H1 (cell line): ENCODE data around the gene MYCBP2. TPM values are rescaled to one million over a fixed set of nuclear protein-coding genes. Genes with fewer than 3 reads are reported as not detected.

Source experiments
- BRCA1 ChIP-seq: IDR thresholded peaks from 2 replicates; pipeline ENCODE4 v1.6.1; 2012; ENCODE audit warnings: low read depth, low read length, improper control_type of control experiment
- CBX5 ChIP-seq: fragments of 300-800, 300-1000 bp; sonication (generic); IDR thresholded peaks from 2 replicates; pipeline ENCODE4 v1.7.1; 2016; ENCODE audit warnings: antibody characterized with exemption, low read length, low read depth
- CBX8 ChIP-seq: fragments of 300-800, 300-1000 bp; sonication (generic); IDR thresholded peaks from 2 replicates; pipeline ENCODE4 v1.7.1; 2016; ENCODE audit warnings: low read depth, low read length, borderline replicate concordance
- CEBPB ChIP-seq: IDR thresholded peaks from 2 replicates; pipeline ENCODE4 v1.6.1; 2012; ENCODE audit warnings: low read depth, low read length
- CHD1 ChIP-seq: IDR thresholded peaks from 2 replicates; pipeline ENCODE4 v1.6.1; 2012; ENCODE audit warnings: low read depth, low read length, improper control_type of control experiment
- CHD2 ChIP-seq: IDR thresholded peaks from 2 replicates; pipeline ENCODE4 v1.6.1; 2012; ENCODE audit warnings: low read length, improper control_type of control experiment
- CREB1 ChIP-seq: IDR thresholded peaks from 2 replicates; pipeline ENCODE4 v1.6.1; 2012; ENCODE audit warnings: inconsistent platforms
- CTBP2 ChIP-seq: IDR thresholded peaks from 2 replicates; pipeline ENCODE4 v1.7.0; 2011; ENCODE audit warnings: borderline replicate concordance, mild to moderate bottlenecking, moderate library complexity, mixed read lengths, low read length; ENCODE audit not compliant: insufficient read depth, insufficient read length
- E2F6 ChIP-seq: IDR thresholded peaks from 2 replicates; pipeline ENCODE4 v1.6.1; 2012; ENCODE audit warnings: inconsistent platforms
- EZH2 ChIP-seq: fragments of 200-600 bp; sonication (generic); IDR thresholded peaks from 2 replicates; pipeline ENCODE4 v1.7.1; 2012; ENCODE audit warnings: low read depth, mild to moderate bottlenecking, moderate library complexity, low read length, inconsistent platforms; ENCODE audit not compliant: severe bottlenecking
- GABPA ChIP-seq: IDR thresholded peaks from 2 replicates; pipeline ENCODE4 v1.6.1; 2011; ENCODE audit warnings: mild to moderate bottlenecking, low read length, moderate library complexity, borderline replicate concordance; ENCODE audit not compliant: insufficient read depth
- KDM4A ChIP-seq: IDR thresholded peaks from one replicate; pipeline ENCODE4 v1.7.1; 2012; ENCODE audit warnings: low read depth, mild to moderate bottlenecking, moderate library complexity, low read length, inconsistent platforms; ENCODE audit not compliant: severe bottlenecking
- KDM5A ChIP-seq: fragments of 200-600 bp; IDR thresholded peaks from 2 replicates; pipeline ENCODE4 v1.7.1; 2012; ENCODE audit warnings: mild to moderate bottlenecking, low read length, inconsistent platforms, mixed read lengths
- NANOG ChIP-seq: IDR thresholded peaks from 2 replicates; pipeline ENCODE4 v1.6.1; 2011; ENCODE audit warnings: low read length, low read depth, mild to moderate bottlenecking, inconsistent platforms; ENCODE audit not compliant: insufficient read depth, poor library complexity, severe bottlenecking
- RNF2 ChIP-seq: fragments of 200-900, 300-1000 bp; sonication (generic); IDR thresholded peaks from 2 replicates; pipeline ENCODE4 v1.7.1; 2016; ENCODE audit warnings: borderline replicate concordance, low read depth, mild to moderate bottlenecking, antibody characterized with exemption, low read length; ENCODE audit not compliant: poor library complexity, severe bottlenecking; ENCODE audit errors: missing control alignments
- RXRA ChIP-seq: IDR thresholded peaks from 2 replicates; pipeline ENCODE4 v1.6.1; 2011; ENCODE audit warnings: low read depth, mild to moderate bottlenecking, low read length, moderate library complexity; ENCODE audit not compliant: insufficient read depth
- SIN3A ChIP-seq, 2 experiments: IDR thresholded peaks in 1 of 2; conservative IDR thresholded peaks in 1 of 2; 2 replicates each; pipeline ENCODE4 v1.6.1; 2011 to 2012; ENCODE audit warnings: low read length in 2 of 2, improper control_type of control experiment in 1 of 2, low read depth in 1 of 2, mild to moderate bottlenecking in 1 of 2
- SIRT6 ChIP-seq: IDR thresholded peaks from one replicate; pipeline ENCODE4 v1.7.1; 2012; ENCODE audit warnings: low read length, inconsistent platforms
- SIX5 ChIP-seq: IDR thresholded peaks from 2 replicates; pipeline ENCODE4 v1.6.1; 2011; ENCODE audit warnings: mild to moderate bottlenecking, low read depth, low read length
- SP4 ChIP-seq: IDR thresholded peaks from 2 replicates; pipeline ENCODE4 v1.6.1; 2012; ENCODE audit warnings: low read length, inconsistent platforms
- SRF ChIP-seq: IDR thresholded peaks from 2 replicates; pipeline ENCODE4 v1.6.1; 2011; ENCODE audit warnings: mild to moderate bottlenecking, low read depth, low read length, moderate library complexity
- SUZ12 ChIP-seq: fragments of 200-600 bp; sonication (generic); IDR thresholded peaks from 2 replicates; pipeline ENCODE4 v1.6.1; 2012; ENCODE audit warnings: mild to moderate bottlenecking, inconsistent platforms, low read length, moderate library complexity, mixed read lengths
- TEAD4 ChIP-seq: IDR thresholded peaks from 2 replicates; pipeline ENCODE4 v1.6.1; 2012; ENCODE audit warnings: low read depth, low read length, inconsistent platforms, mixed read lengths
- ZNF274 ChIP-seq: IDR thresholded peaks from 2 replicates; pipeline ENCODE4 v1.7.0; 2012; ENCODE audit warnings: low read length, borderline replicate concordance; ENCODE audit errors: extremely low read depth
- polyA plus RNA-seq, 7 experiments: library from polyadenylated mRNA; depleted of rRNA in 3 of 7; stranded (reverse) in 5 of 7; unstranded in 2 of 7; fragments of >200 nt in 5 of 7; fragments of 200-250 nt in 2 of 7; gene quantifications; 1 replicate in 5 of 7; 2 replicates in 1 of 7; 4 replicates in 1 of 7; pipeline versions ENCODE4 v1.2.1 to v1.2.3, GENCODE V29; 2011 to 2013; ENCODE audit warnings: missing spikeins in 2 of 7, mixed read lengths in 2 of 7
- total RNA-seq: library from RNA; stranded (reverse); fragmentation: NEBNext Ultra II Directional; extraction: Animal tissue kit (Norgen Biotek cat#: 25700); gene quantifications from 2 replicates; pipeline ENCODE4 v1.2.1, GENCODE V29; 2021

Gene MYCBP2
- total and polyA plus RNA-seq, 2 of the 8 experiments (the other 6 are each of a cell fraction or from before 2014, with no cell fraction given), result 19.0 to 52.1 TPM

- TF ChIP-seq CBX5 (no peak), SRF (no peak), CTBP2 (no peak), CREB1 (no peak), SUZ12 (no peak), GABPA (no peak), CHD2 (no peak), CHD1 (no peak), EZH2 (no peak), RNF2 (no peak), SP4 (no peak), SIN3A (conservative IDR thresholded peaks at IDR 0.05 in 1 of 2, IDR thresholded peaks at IDR 0.05 in 1 of 2; ENCODE audit: low read depth in 1 of 2, low read length in 2 of 2) (peak; percentile 68 to 89; a peak in 2 of 4 replicates), SIX5 (no peak), TEAD4 (no peak), SIRT6 (no peak), E2F6 (no peak), KDM5A (no peak), RXRA (no peak), ZNF274 (no peak), CEBPB (0 out of 2 replicates have a peak, but pooled peaks have one; percentile 3), NANOG (no peak), CBX8 (no peak), BRCA1 (no peak), KDM4A (no peak)
These were observed 300.5 kb downstream of the MYCBP2 start (continued) for GRCh38 chr13:77026255-77026860.
